Mucosa of rectum (tissue), 2 donors: ENCODE measurements around the gene SDK1.

Experiments
- H3K27ac ChIP-seq, 2 donors: one replicate each; pipeline ENCODE4 v1.7.0; 2013; ENCODE audit warnings: inconsistent platforms in 2 of 2, low read depth in 2 of 2, low read length in 2 of 2
- H3K27me3 ChIP-seq, 2 donors: one replicate each; pipeline ENCODE4 v1.7.0; 2013; ENCODE audit warnings: low read length in 2 of 2; ENCODE audit not compliant: control insufficient read depth in 2 of 2, insufficient read depth in 2 of 2
- H3K36me3 ChIP-seq, 2 donors: one replicate each; pipeline ENCODE4 v1.7.0; 2013; ENCODE audit warnings: low read length in 2 of 2; ENCODE audit not compliant: control insufficient read depth in 2 of 2, insufficient read depth in 2 of 2
- H3K4me1 ChIP-seq, 2 donors: one replicate each; pipeline ENCODE4 v1.7.0; 2013; ENCODE audit warnings: low read length in 2 of 2, mild to moderate bottlenecking in 1 of 2; ENCODE audit not compliant: control insufficient read depth in 2 of 2, insufficient read depth in 2 of 2
- H3K4me3 ChIP-seq, 2 donors: one replicate each; pipeline ENCODE4 v1.7.0; 2013; ENCODE audit warnings: low read length in 2 of 2
- H3K9ac ChIP-seq, 2 donors: one replicate each; pipeline ENCODE4 v1.7.0; 2013; ENCODE audit warnings: low read length in 2 of 2, low read depth in 1 of 2, mild to moderate bottlenecking in 1 of 2
- H3K9me3 ChIP-seq, 2 donors: one replicate each; pipeline ENCODE4 v1.7.0; 2013; ENCODE audit warnings: low read length in 2 of 2; ENCODE audit not compliant: control insufficient read depth in 2 of 2
- donor health status: healthy.
- donor health status: Normal muscosa, but diverticular disease.

Gene SDK1

GRCh38 chr7:3404501-3404900 lies 103.4 kb downstream of the SDK1 start:
- Histone ChIP-seq H3K36me3 (no peaks in the 10 kb centered on the region), H3K27me3 (no peaks in the 10 kb centered on the region), H3K27ac (no peak overlapping the region), H3K4me3 (no peak overlapping the region), H3K9ac (no peak overlapping the region), H3K4me1 (no peaks in the 10 kb centered on the region), H3K9me3 (no peaks in the 10 kb centered on the region)

GRCh38 chr7:3408814-3409595 lies 108.0 kb downstream of the SDK1 start:
- no peak overlapping the region for H3K9ac ChIP-seq
- no peaks in the 10 kb centered on the region for H3K27me3 ChIP-seq
- no peaks in the 10 kb centered on the region for H3K36me3 ChIP-seq
- no peak overlapping the region for H3K4me3 ChIP-seq
- no peaks in the 10 kb centered on the region for H3K9me3 ChIP-seq
- no peak overlapping the region for H3K27ac ChIP-seq
- H3K4me1 ChIP-seq, result no peaks in the 10 kb centered on the region

- H3K4me3 ChIP-seq, result no peak overlapping the region
- H3K27ac ChIP-seq, result no peak overlapping the region
- H3K9ac ChIP-seq, result no peak overlapping the region
- no peaks in the 10 kb centered on the region for H3K9me3 ChIP-seq
- peaks cover 3 to 4% of the 10 kb centered on the region in 2 donors for H3K4me1 ChIP-seq
- no peaks in the 10 kb centered on the region for H3K27me3 ChIP-seq
- H3K36me3 ChIP-seq, result no peaks in the 10 kb centered on the region
Observed at GRCh38 chr7:3412871-3413270, 111.8 kb downstream of the SDK1 start.

GRCh38 chr7:3415861-3416312 lies 114.8 kb downstream of the SDK1 start:
- Histone ChIP-seq H3K36me3 (no peaks in the 10 kb centered on the region), H3K27ac (no peak overlapping the region), H3K9me3 (no peaks in the 10 kb centered on the region), H3K4me1 (peaks cover 3 to 4% of the 10 kb centered on the region in 2 donors), H3K27me3 (no peaks in the 10 kb centered on the region), H3K9ac (no peak overlapping the region), H3K4me3 (peak overlapping the region in 1 of 2 donors; percentile 10)

GRCh38 chr7:3416453-3416852 lies 115.4 kb downstream of the SDK1 start:
- Histone ChIP-seq H3K4me3 (no peak overlapping the region), H3K27ac (no peak overlapping the region), H3K4me1 (peaks cover 3 to 4% of the 10 kb centered on the region in 2 donors)

GRCh38 chr7:3425087-3425486 lies 124.0 kb downstream of the SDK1 start:
- H3K27me3 ChIP-seq, result no peaks in the 10 kb centered on the region
- no peak overlapping the region for H3K9ac ChIP-seq
- H3K4me3 ChIP-seq, result no peak overlapping the region
- H3K9me3 ChIP-seq, result peaks cover 0 to 2% of the 10 kb centered on the region in 2 donors
- no peak overlapping the region for H3K27ac ChIP-seq
- H3K4me1 ChIP-seq, result no peaks in the 10 kb centered on the region
- H3K36me3 ChIP-seq, result no peaks in the 10 kb centered on the region

More at GRCh38 chr7:3416453-3416852, 115.4 kb downstream of the SDK1 start:
- Histone ChIP-seq H3K27me3 (no peaks in the 10 kb centered on the region), H3K9me3 (no peaks in the 10 kb centered on the region), H3K36me3 (no peaks in the 10 kb centered on the region), H3K9ac (no peak overlapping the region)

GRCh38 chr7:3426064-3426463 lies 125.0 kb downstream of the SDK1 start:
- no peak overlapping the region for H3K27ac ChIP-seq
- H3K9me3 ChIP-seq, result peaks cover 0 to 2% of the 10 kb centered on the region in 2 donors

GRCh38 chr7:3427957-3428356 lies 126.9 kb downstream of the SDK1 start:
- Histone ChIP-seq H3K27ac (no peak overlapping the region), H3K27me3 (no peaks in the 10 kb centered on the region), H3K4me3 (no peak overlapping the region), H3K36me3 (no peaks in the 10 kb centered on the region), H3K4me1 (no peaks in the 10 kb centered on the region), H3K9me3 (no peaks in the 10 kb centered on the region), H3K9ac (no peak overlapping the region)

More at GRCh38 chr7:3426064-3426463, 125.0 kb downstream of the SDK1 start:
- Histone ChIP-seq H3K4me1 (no peaks in the 10 kb centered on the region), H3K9ac (no peak overlapping the region), H3K36me3 (no peaks in the 10 kb centered on the region), H3K4me3 (no peak overlapping the region), H3K27me3 (no peaks in the 10 kb centered on the region)

- H3K27me3 ChIP-seq, result no peaks in the 10 kb centered on the region
- no peak overlapping the region for H3K27ac ChIP-seq
- H3K36me3 ChIP-seq, result no peaks in the 10 kb centered on the region
- H3K9ac ChIP-seq, result no peak overlapping the region
- H3K4me3 ChIP-seq, result no peak overlapping the region
- H3K4me1 ChIP-seq, result no peaks in the 10 kb centered on the region
- H3K9me3 ChIP-seq, result no peaks in the 10 kb centered on the region
Observed at GRCh38 chr7:3429981-3430380, 128.9 kb downstream of the SDK1 start.

GRCh38 chr7:3430588-3430987 lies 129.5 kb downstream of the SDK1 start:
- no peaks in the 10 kb centered on the region for H3K27me3 ChIP-seq
- no peaks in the 10 kb centered on the region for H3K9me3 ChIP-seq
- no peak overlapping the region for H3K27ac ChIP-seq
- no peaks in the 10 kb centered on the region for H3K36me3 ChIP-seq
- no peak overlapping the region for H3K9ac ChIP-seq
- no peak overlapping the region for H3K4me3 ChIP-seq
- no peaks in the 10 kb centered on the region for H3K4me1 ChIP-seq
